Measurements from ENCODE around the gene SPOP. TPM values are rescaled to one million over a fixed set of nuclear protein-coding genes. Genes with fewer than 3 reads are reported as not detected.

SPOP gene
- total RNA-seq, 1 donor from 2014 or later = 58.0 TPM

- Mint-ChIP-seq H3K36me3 (ENCODE audit: insufficient read depth) (peaks cover 17% of the 10 kb centered on the region), H3K4me1 (ENCODE audit: low read depth) (no peaks in the 10 kb centered on the region), H3K9me3 (ENCODE audit: low read depth) (no peaks in the 10 kb centered on the region), H3K27ac (no peak overlapping the region), H3K27me3 (no peaks in the 10 kb centered on the region), H3K4me3 (ENCODE audit: low read depth) (no peak overlapping the region)
- DNase-seq (ENCODE audit: low spot score, unreplicated experiment) = no peak
- TF ChIP-seq, protein P1, sequence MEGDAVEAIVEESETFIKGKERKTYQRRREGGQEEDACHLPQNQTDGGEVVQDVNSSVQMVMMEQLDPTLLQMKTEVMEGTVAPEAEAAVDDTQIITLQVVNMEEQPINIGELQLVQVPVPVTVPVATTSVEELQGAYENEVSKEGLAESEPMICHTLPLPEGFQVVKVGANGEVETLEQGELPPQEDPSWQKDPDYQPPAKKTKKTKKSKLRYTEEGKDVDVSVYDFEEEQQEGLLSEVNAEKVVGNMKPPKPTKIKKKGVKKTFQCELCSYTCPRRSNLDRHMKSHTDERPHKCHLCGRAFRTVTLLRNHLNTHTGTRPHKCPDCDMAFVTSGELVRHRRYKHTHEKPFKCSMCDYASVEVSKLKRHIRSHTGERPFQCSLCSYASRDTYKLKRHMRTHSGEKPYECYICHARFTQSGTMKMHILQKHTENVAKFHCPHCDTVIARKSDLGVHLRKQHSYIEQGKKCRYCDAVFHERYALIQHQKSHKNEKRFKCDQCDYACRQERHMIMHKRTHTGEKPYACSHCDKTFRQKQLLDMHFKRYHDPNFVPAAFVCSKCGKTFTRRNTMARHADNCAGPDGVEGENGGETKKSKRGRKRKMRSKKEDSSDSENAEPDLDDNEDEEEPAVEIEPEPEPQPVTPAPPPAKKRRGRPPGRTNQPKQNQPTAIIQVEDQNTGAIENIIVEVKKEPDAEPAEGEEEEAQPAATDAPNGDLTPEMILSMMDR (IDR thresholded peaks at IDR 0.05; ENCODE audit: unreplicated experiment) = no peak
Observed at GRCh38 chr17:49612726-49613125, 65.2 kb downstream of the SPOP start.

DNA sequence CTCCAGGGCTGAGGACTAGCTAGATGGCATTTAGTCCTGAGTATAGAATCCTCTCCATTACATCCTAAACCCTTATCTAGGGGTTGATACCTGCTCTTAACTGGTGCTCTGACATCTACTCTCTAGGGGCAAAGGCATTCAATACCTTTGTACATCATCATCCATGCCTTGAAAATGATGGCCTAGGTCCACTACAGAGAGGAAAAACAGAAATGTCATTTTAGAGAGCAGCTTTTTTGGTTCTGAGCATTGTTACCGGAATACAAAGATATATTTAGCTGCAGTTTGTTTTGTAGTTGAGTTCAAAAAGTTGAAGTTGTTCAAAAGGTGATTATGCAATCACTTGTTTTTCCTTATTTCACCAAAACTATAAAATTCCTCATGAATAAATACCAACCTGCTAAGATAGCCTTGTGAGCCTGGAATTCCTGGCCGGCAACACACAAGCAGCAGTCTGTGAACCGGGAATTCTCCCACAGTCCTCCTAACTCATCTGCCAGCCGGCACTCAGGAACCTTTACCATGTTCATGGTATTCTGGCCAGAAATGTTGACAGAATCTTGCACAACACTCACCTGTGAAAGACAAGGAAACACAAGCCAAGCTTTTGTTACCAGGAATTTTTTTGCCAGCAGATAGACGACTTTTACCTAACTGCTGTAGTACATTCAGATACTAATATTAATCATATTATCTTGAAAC is 66.9 kb downstream of the SPOP start:
- Mint-ChIP-seq H3K4me3 (ENCODE audit: low read depth) (no peak overlapping the region), H3K4me1 (ENCODE audit: low read depth) (no peaks in the 10 kb centered on the region), H3K27me3 (no peaks in the 10 kb centered on the region), H3K27ac (no peak overlapping the region), H3K9me3 (ENCODE audit: low read depth) (no peaks in the 10 kb centered on the region), H3K36me3 (ENCODE audit: insufficient read depth) (peaks cover 18% of the 10 kb centered on the region)
- DNase-seq (ENCODE audit: low spot score, unreplicated experiment) = no peak
- TF ChIP-seq, protein P1 (IDR thresholded peaks at IDR 0.05; ENCODE audit: unreplicated experiment) = no peak

- H3K27ac Mint-ChIP-seq = no peak overlapping the region
- no peaks in the 10 kb centered on the region for H3K4me1 Mint-ChIP-seq (ENCODE audit: low read depth)
- DNase-seq (ENCODE audit: low spot score, unreplicated experiment) = no peak
- no peaks in the 10 kb centered on the region for H3K27me3 Mint-ChIP-seq
- TF ChIP-seq, protein P1 (IDR thresholded peaks at IDR 0.05; ENCODE audit: unreplicated experiment) = no peak
- no peaks in the 10 kb centered on the region for H3K9me3 Mint-ChIP-seq (ENCODE audit: low read depth)
- no peak overlapping the region for H3K4me3 Mint-ChIP-seq (ENCODE audit: low read depth)
- H3K36me3 Mint-ChIP-seq (ENCODE audit: insufficient read depth) = peaks cover 14% of the 10 kb centered on the region
Observed at GRCh38 chr17:49604314-49604869, 73.5 kb downstream of the SPOP start.

GRCh38 chr17:49603720-49604119 is 74.2 kb downstream of the SPOP start:
- no peak for DNase-seq (ENCODE audit: low spot score, unreplicated experiment)
- peaks cover 16% of the 10 kb centered on the region for H3K36me3 Mint-ChIP-seq (ENCODE audit: insufficient read depth)

DNA sequence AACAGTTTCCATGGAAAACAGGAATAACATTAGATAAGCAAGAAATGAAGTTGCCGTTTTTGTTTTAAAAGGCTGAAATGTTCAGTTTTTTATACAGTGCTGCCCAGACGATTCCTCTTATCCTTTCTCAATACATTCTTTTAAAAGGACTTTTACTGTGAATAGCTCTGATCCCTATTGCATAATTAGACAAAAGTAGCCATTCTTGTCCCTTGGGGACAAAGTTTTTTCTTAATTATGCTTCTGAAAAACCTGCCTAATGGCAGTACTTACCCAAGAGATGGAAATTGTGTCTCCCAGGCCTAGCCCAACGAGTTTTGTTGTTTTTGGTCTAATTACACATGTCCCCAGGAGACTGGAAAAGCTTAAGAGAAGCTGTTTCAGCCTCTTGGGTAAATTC is 74.7 kb downstream of the SPOP start:
- TF ChIP-seq, protein P1 (IDR thresholded peaks at IDR 0.05; ENCODE audit: unreplicated experiment) = no peak
- no peaks in the 10 kb centered on the region for H3K4me1 Mint-ChIP-seq (ENCODE audit: low read depth)
- no peak for DNase-seq (ENCODE audit: low spot score, unreplicated experiment)
- H3K4me3 Mint-ChIP-seq (ENCODE audit: low read depth) = no peak overlapping the region
- no peak overlapping the region for H3K27ac Mint-ChIP-seq
- H3K9me3 Mint-ChIP-seq (ENCODE audit: low read depth) = no peaks in the 10 kb centered on the region
- no peaks in the 10 kb centered on the region for H3K27me3 Mint-ChIP-seq
- H3K36me3 Mint-ChIP-seq (ENCODE audit: insufficient read depth) = peaks cover 14% of the 10 kb centered on the region

More at GRCh38 chr17:49603720-49604119, 74.2 kb downstream of the SPOP start:
- Mint-ChIP-seq H3K27me3 (no peaks in the 10 kb centered on the region), H3K4me1 (ENCODE audit: low read depth) (no peaks in the 10 kb centered on the region), H3K27ac (no peak overlapping the region), H3K4me3 (ENCODE audit: low read depth) (no peak overlapping the region), H3K9me3 (ENCODE audit: low read depth) (no peaks in the 10 kb centered on the region)
- TF ChIP-seq, protein P1 (IDR thresholded peaks at IDR 0.05; ENCODE audit: unreplicated experiment) = no peak
